IMR-90 (cell line): ENCODE measurements around the gene NFKB1. TPM values are rescaled to one million over a fixed set of nuclear protein-coding genes. Genes with fewer than 3 reads are reported as not detected.

Experiments
- ATAC-seq: fragments of 200-7000 bp; cut with Tn5 transposase; 2 replicates; pipeline ENCODE4 v1.9.1; 2020; ENCODE audit warnings: low read depth, mild to moderate bottlenecking, moderate library complexity
- BruUV-seq: library from RNA; stranded (reverse); fragments of 400-500 nt; replicated peaks from 2 replicates; lab custom pipeline; 2021; lab: Mats Ljungman, UMichigan
- CTCF ChIA-PET: fragments of 300-600 bp; formaldehyde crosslinking; extraction: SDS; loops from one replicate; lab custom pipeline; 2021; ENCODE audit warnings: antibody characterized with exemption; lab: Yijun Ruan, JAX
- POLR2A ChIA-PET: fragments of 300-600 bp; sonication (Branson Sonifier 250); formaldehyde crosslinking; loops from one replicate; lab custom pipeline; 2022; ENCODE audit warnings: antibody characterized with exemption; ENCODE audit not compliant: unreplicated experiment; lab: Charles Lee
- DNase-seq: peaks from one replicate; pipeline ENCODE4 v3.0.0; 2013
- H2AFZ ChIP-seq: replicated peaks from 2 replicates; pipeline ENCODE3; 2013; ENCODE audit warnings: low read length, mild to moderate bottlenecking; ENCODE audit not compliant: poor library complexity
- H2AK5ac ChIP-seq: 2 replicates; pipeline ENCODE4 v1.6.1; 2013; ENCODE audit warnings: low read depth, low read length, inconsistent platforms
- H2AK9ac ChIP-seq: replicated peaks from 2 replicates; pipeline ENCODE3; 2013; ENCODE audit warnings: mild to moderate bottlenecking, low read depth, low read length, moderate library complexity; ENCODE audit not compliant: poor library complexity
- H2BK120ac ChIP-seq: 2 replicates; pipeline ENCODE4 v1.6.1; 2013; ENCODE audit warnings: low read depth, low read length, inconsistent platforms
- H2BK15ac ChIP-seq: 3 replicates; pipeline ENCODE4 v1.6.1; 2013; ENCODE audit warnings: low read depth, low read length, inconsistent platforms
- H2BK20ac ChIP-seq: 2 replicates; pipeline ENCODE4 v1.6.1; 2013; ENCODE audit warnings: low read depth, mild to moderate bottlenecking, inconsistent platforms, low read length, moderate library complexity
- H2BK5ac ChIP-seq: 2 replicates; pipeline ENCODE4 v1.6.1; 2013; ENCODE audit warnings: mild to moderate bottlenecking, low read depth, low read length, inconsistent platforms; ENCODE audit not compliant: poor library complexity, severe bottlenecking
- H3K14ac ChIP-seq: replicated peaks from 2 replicates; pipeline ENCODE4 v1.6.1; 2013; ENCODE audit warnings: low read depth, low read length, inconsistent platforms
- H3K18ac ChIP-seq: 2 replicates; pipeline ENCODE4 v1.6.1; 2013; ENCODE audit warnings: low read depth, low read length, control low read depth
- H3K23ac ChIP-seq: 2 replicates; pipeline ENCODE4 v1.6.1; 2013; ENCODE audit warnings: low read depth, low read length, inconsistent platforms
- H3K27ac ChIP-seq: 2 replicates; pipeline ENCODE4 v1.5.1; 2013; ENCODE audit warnings: mild to moderate bottlenecking, control low read depth, low read length; ENCODE audit not compliant: insufficient read depth
- H3K27me3 ChIP-seq: 2 replicates; pipeline ENCODE4 v1.6.1; 2013; ENCODE audit warnings: low read length; ENCODE audit not compliant: control insufficient read depth, insufficient read depth
- H3K36me3 ChIP-seq: 2 replicates; pipeline ENCODE4 v1.6.1; 2013; ENCODE audit warnings: low read length, mixed read lengths; ENCODE audit not compliant: control insufficient read depth, insufficient read depth
- H3K4ac ChIP-seq: 2 replicates; pipeline ENCODE4 v1.6.1; 2013; ENCODE audit warnings: low read depth, low read length, inconsistent platforms
- H3K4me1 ChIP-seq: 2 replicates; pipeline ENCODE4 v1.6.1; 2013; ENCODE audit warnings: low read length, mixed read lengths; ENCODE audit not compliant: control insufficient read depth, insufficient read depth
- H3K4me2 ChIP-seq: 2 replicates; pipeline ENCODE4 v1.6.1; 2013; ENCODE audit warnings: low read depth, mild to moderate bottlenecking, control low read depth, low read length, moderate library complexity
- H3K4me3 ChIP-seq: 2 replicates; pipeline ENCODE4 v1.5.1; 2013; ENCODE audit warnings: low read depth, mild to moderate bottlenecking, control low read depth, low read length, moderate library complexity; ENCODE audit not compliant: insufficient read depth
- H3K56ac ChIP-seq: 2 replicates; pipeline ENCODE4 v1.6.1; 2013; ENCODE audit warnings: low read length, inconsistent platforms; ENCODE audit not compliant: insufficient read depth; ENCODE audit errors: extremely low read depth
- H3K79me1 ChIP-seq, 2 experiments: 2 replicates each; pipeline ENCODE4 v1.6.1; 2013; ENCODE audit warnings: low read length in 2 of 2, inconsistent platforms in 1 of 2, low read depth in 1 of 2
- H3K9ac ChIP-seq: 2 replicates; pipeline ENCODE4 v1.6.1; 2013; ENCODE audit warnings: low read depth, low read length, control low read depth
- H3K9me1 ChIP-seq: 2 replicates; pipeline ENCODE4 v1.6.1; 2013; ENCODE audit warnings: low read length, inconsistent platforms; ENCODE audit not compliant: insufficient read depth
- H3K9me3 ChIP-seq: 2 replicates; pipeline ENCODE4 v1.6.1; 2013; ENCODE audit warnings: low read length; ENCODE audit not compliant: control insufficient read depth, insufficient read depth
- H4K20me1 ChIP-seq: 2 replicates; pipeline ENCODE4 v1.6.1; 2013; ENCODE audit warnings: low read length, inconsistent platforms; ENCODE audit not compliant: insufficient read depth
- H4K5ac ChIP-seq: 2 replicates; pipeline ENCODE4 v1.6.1; 2013; ENCODE audit warnings: mild to moderate bottlenecking, low read depth, low read length, control low read depth
- H4K8ac ChIP-seq, 2 experiments: 2 replicates each; pipeline ENCODE4 v1.6.1; 2013; ENCODE audit warnings: low read depth in 2 of 2, low read length in 2 of 2, control low read depth in 1 of 2, inconsistent platforms in 1 of 2
- H4K91ac ChIP-seq: 2 replicates; pipeline ENCODE4 v1.6.1; 2013; ENCODE audit warnings: low read depth, low read length, inconsistent platforms; ENCODE audit not compliant: insufficient read depth
- BHLHE40 ChIP-seq: fragments of 150-350 bp; IDR thresholded peaks from 2 replicates; pipeline ENCODE4 v1.6.1; 2016; ENCODE audit warnings: mild to moderate bottlenecking, low read depth, low read length
- MAZ ChIP-seq: IDR thresholded peaks from 2 replicates; pipeline ENCODE4 v1.6.1; 2012; ENCODE audit warnings: low read depth, mild to moderate bottlenecking, low read length, improper control_type of control experiment, moderate library complexity, borderline replicate concordance
- POLR2A ChIP-seq: IDR thresholded peaks from 2 replicates; pipeline ENCODE4 v1.6.1; 2012; ENCODE audit warnings: mild to moderate bottlenecking, low read depth, low read length
- RFX5 ChIP-seq: IDR thresholded peaks from 2 replicates; pipeline ENCODE4 v1.8.0; 2012; ENCODE audit warnings: low read depth, mild to moderate bottlenecking, low read length, moderate library complexity
- WGBS, 2 experiments: methylation state at CpG; one replicate each; pipeline versions ENCODE4 v1.1.5 to v1.1.7; 2013; ENCODE audit warnings: missing lambda C conversion rate in 2 of 2; ENCODE audit not compliant: insufficient read length in 1 of 2; ENCODE audit errors: extremely low coverage in 2 of 2; 5-methylcytosine and 5-hydroxymethylcytosine counted together
- dilution Hi-C: fragments of 300-500 bp; cut with HindIII; formaldehyde crosslinking; loops from one replicate; pipeline ENCODE4 v1.14.3; 2018; ENCODE audit warnings: low sequenced_read_pairs; ENCODE audit not compliant: unreplicated experiment
- in situ Hi-C: fragments of 300-500 bp; cut with MboI; formaldehyde crosslinking; loops from 3 replicates; pipeline ENCODE4 v1.14.3; 2019; ENCODE audit warnings: low sequenced_read_pairs, inconsistent platforms, mixed read lengths
- intact Hi-C: fragments of 100-400 bp; cut with micrococcal nuclease; formaldehyde crosslinking; loops from 2 replicates; pipeline ENCODE4 v1.10.0; 2022
- polyA plus RNA-seq, 3 experiments: library from polyadenylated mRNA; depleted of rRNA; stranded (reverse); fragments of >200 nt; gene quantifications; 2 replicates each; pipeline ENCODE4 v1.2.3, GENCODE V29; 2012; ENCODE audit warnings: low replicate concordance in 1 of 3
- total RNA-seq: library from RNA; depleted of rRNA; stranded (reverse); fragments of >200 nt; gene quantifications from 2 replicates; pipeline ENCODE4 v1.2.3, GENCODE V29; 2012
- TF ChIP-seq, protein P1 (sequence below): conservative IDR thresholded peaks from 2 replicates; pipeline ENCODE4 v1.5.1; 2012; ENCODE audit warnings: mild to moderate bottlenecking, low read depth, low read length, improper control_type of control experiment

Gene NFKB1
- total and polyA plus RNA-seq, 2 of the 4 experiments (the other 2 are of a cell fraction), result 19.8 to 24.6 TPM

- DNase-seq (no peak), ATAC-seq (no peak)
- H3K4me1 ChIP-seq, result peaks cover 5% of the 10 kb centered on the region
- no peak overlapping the region for H3K56ac ChIP-seq
- H4K8ac ChIP-seq, result no peak overlapping the region
- ChIA-PET POLR2A (interaction anchor here (0.6 kb wide), 1 partner anchor 47 kb away, joined by 3 read pairs; no protein-coding TSS in a partner anchor), CTCF (interaction anchor here (0.7 to 1.1 kb wide), 2 partner anchors 28 to 67 kb away, joined by 3 read pairs; no protein-coding TSS in a partner anchor)
- no peaks in the 10 kb centered on the region for H3K27me3 ChIP-seq
- no CpG with 5 or more reads among the region's 1 CpG for WGBS, 2 experiments
- H2BK20ac ChIP-seq, result no peak overlapping the region
- H3K79me1 ChIP-seq, result peaks cover 9 to 14% of the 10 kb centered on the region in 2 experiments; a peak in 3 of 4 replicates
- H4K5ac ChIP-seq, result no peak overlapping the region
- H3K4me2 ChIP-seq, result no peak overlapping the region
- TF ChIP-seq POLR2A, result no peak
- TF ChIP-seq, protein P1, sequence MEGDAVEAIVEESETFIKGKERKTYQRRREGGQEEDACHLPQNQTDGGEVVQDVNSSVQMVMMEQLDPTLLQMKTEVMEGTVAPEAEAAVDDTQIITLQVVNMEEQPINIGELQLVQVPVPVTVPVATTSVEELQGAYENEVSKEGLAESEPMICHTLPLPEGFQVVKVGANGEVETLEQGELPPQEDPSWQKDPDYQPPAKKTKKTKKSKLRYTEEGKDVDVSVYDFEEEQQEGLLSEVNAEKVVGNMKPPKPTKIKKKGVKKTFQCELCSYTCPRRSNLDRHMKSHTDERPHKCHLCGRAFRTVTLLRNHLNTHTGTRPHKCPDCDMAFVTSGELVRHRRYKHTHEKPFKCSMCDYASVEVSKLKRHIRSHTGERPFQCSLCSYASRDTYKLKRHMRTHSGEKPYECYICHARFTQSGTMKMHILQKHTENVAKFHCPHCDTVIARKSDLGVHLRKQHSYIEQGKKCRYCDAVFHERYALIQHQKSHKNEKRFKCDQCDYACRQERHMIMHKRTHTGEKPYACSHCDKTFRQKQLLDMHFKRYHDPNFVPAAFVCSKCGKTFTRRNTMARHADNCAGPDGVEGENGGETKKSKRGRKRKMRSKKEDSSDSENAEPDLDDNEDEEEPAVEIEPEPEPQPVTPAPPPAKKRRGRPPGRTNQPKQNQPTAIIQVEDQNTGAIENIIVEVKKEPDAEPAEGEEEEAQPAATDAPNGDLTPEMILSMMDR, result no peak
- no peak for TF ChIP-seq MAZ
- TF ChIP-seq BHLHE40, result no peak
- TF ChIP-seq RFX5, result no peak
- H2BK120ac ChIP-seq, result no peak overlapping the region
- no peak overlapping the region for H3K18ac ChIP-seq
- no peak overlapping the region for H3K14ac ChIP-seq
- no peak overlapping the region for H2BK15ac ChIP-seq
- no peak overlapping the region for H2BK5ac ChIP-seq
- no peak overlapping the region for H3K9ac ChIP-seq
- dilution Hi-C loops (no loop called here), intact Hi-C loops (loop anchor here (5.0 kb wide), 1 partner anchor 115 kb away; no protein-coding TSS in a partner anchor), in situ Hi-C loops (no loop called here)
- no peak overlapping the region for H3K23ac ChIP-seq
- H3K4me3 ChIP-seq, result no peak overlapping the region
- peaks cover 2% of the 10 kb centered on the region; the same call in 1 of the 2 replicates for H4K20me1 ChIP-seq
- no peaks in the 10 kb centered on the region; the same call in 1 of the 2 replicates for H3K9me1 ChIP-seq
- no peak overlapping the region for H4K91ac ChIP-seq
- H3K4ac ChIP-seq, result no peak overlapping the region
- BruUV-seq, result no TSS peak
- no peak overlapping the region for H2AFZ ChIP-seq
- no peaks in the 10 kb centered on the region for H3K9me3 ChIP-seq
- H2AK5ac ChIP-seq, result no peak overlapping the region
- no peak overlapping the region for H3K27ac ChIP-seq
- no peak overlapping the region for H2AK9ac ChIP-seq
- H3K36me3 ChIP-seq, result no peaks in the 10 kb centered on the region; the same call in 1 of the 2 replicates
Measured at GRCh38 chr4:102567427-102567826, 66.3 kb downstream of the NFKB1 start.
